ENCODE measurements around the gene OPCML.

Gene OPCML

DNA sequence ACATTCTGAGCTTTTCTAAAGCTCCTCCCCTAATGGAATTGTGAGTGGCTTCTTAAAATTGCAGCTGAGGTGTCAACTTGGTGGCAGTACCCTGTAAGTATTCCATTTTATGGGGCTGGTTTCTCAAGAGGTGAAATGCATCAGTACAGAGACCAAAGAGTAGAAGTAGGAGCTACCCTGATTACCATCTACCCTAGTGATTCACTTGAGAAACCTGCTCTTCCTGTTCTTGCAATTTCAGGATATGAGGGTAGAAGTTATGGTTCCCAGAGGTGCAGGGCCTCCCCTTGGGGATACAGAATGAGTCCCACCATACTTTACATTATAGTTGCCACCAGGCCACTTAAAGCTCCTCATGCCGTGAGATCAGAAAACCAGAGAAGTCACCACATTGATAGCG is 944.6 kb downstream of the OPCML start:
- Mint-ChIP-seq H3K27me3 (ENCODE audit: low read depth, poor library complexity) (peaks cover 8% of the 10 kb centered on the region), H3K4me1 (no peaks in the 10 kb centered on the region), H3K4me3 (no peak overlapping the region), H3K9me3 (no peaks in the 10 kb centered on the region), H3K27ac (no peak overlapping the region), H3K36me3 (ENCODE audit: low read depth) (no peaks in the 10 kb centered on the region)
- no peak for TF ChIP-seq CTCF (IDR thresholded peaks at IDR 0.05)
- no peak for DNase-seq

DNA sequence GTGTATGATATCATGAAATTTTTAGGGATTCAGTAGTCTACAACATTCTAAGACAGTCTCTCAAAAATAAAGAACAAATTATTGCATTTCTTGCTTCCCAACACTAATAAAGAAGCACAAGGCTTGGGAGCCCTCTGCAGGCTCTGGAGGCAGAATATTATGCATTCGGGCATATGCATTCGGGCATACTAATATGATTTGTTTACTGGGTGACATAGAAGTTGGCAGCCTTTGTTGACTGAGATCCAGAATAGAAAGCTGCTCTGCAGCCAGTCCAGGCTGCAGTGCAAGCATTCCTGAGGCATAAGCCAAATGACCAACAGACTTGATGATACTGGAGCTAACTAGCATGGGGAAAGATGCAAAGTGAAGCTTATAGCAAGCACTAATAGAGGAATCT is 945.5 kb downstream of the OPCML start:
- H3K27ac Mint-ChIP-seq: no peak overlapping the region
- H3K4me3 Mint-ChIP-seq: no peak overlapping the region
- no peaks in the 10 kb centered on the region for H3K4me1 Mint-ChIP-seq
- no peak for DNase-seq
- H3K27me3 Mint-ChIP-seq (ENCODE audit: low read depth, poor library complexity): peaks cover 6% of the 10 kb centered on the region
- no peaks in the 10 kb centered on the region for H3K36me3 Mint-ChIP-seq (ENCODE audit: low read depth)
- H3K9me3 Mint-ChIP-seq: no peaks in the 10 kb centered on the region
- TF ChIP-seq CTCF (IDR thresholded peaks at IDR 0.05): no peak

DNA sequence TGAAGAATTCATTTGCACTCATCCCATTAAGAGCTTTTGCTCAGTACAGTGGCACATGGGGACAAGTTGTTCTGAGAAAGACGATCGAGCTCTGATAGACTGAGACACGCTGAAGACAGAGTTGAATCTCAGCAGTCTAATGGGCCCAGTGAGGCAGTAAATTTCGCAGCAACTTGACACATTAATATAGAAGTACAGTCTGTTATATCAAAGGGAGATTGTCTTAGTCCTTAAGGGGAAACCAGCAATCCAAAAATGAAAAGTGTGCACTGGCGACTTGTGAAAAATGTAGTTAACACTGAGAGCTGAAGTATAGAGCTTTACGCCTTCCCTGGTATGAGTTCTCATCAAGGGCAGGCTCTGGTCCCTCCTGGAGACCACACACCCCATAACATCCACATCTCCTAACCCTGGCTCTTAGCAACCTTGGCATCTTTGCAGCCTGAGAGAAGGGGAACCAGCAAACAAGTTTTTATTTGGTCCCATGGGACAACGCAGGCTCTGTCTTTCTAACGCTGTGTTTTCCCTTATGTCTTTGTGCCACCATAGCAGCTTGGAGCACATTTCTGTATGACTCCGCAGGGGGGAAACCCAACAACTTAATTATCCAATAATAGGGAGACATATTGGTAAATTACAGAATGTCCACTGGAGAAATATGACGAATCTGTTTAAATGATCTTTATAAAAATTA is 952.5 kb downstream of the OPCML start:
- Mint-ChIP-seq H3K36me3 (ENCODE audit: low read depth) (peaks cover 8% of the 10 kb centered on the region), H3K9me3 (peaks cover 12% of the 10 kb centered on the region), H3K4me3 (no peak overlapping the region), H3K27ac (no peak overlapping the region), H3K4me1 (peaks cover 6% of the 10 kb centered on the region), H3K27me3 (ENCODE audit: low read depth, poor library complexity) (peaks cover 16% of the 10 kb centered on the region)
- TF ChIP-seq CTCF (IDR thresholded peaks at IDR 0.05): no peak
- DNase-seq: no peak

DNA sequence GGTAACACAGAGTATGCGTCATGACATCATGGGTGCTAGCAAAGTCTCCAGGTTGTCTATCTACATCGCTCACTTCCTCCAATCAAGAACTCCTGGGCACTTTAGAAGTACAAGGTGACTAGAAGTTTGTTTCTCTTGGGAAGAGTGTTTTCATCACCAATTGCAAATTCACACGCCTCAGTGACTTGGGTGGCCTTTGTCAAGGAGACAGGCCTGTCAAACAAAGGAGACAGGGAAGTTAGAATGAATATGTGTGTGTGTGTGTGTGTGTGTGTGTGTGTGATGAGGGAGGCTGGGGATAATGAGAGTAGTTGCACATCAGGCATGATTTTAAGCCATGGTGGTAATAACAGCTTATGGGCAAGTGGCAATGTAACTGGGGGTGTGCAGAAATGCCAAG is 953.2 kb downstream of the OPCML start:
- peaks cover 6% of the 10 kb centered on the region for H3K4me1 Mint-ChIP-seq
- H3K27ac Mint-ChIP-seq: no peak overlapping the region
- H3K27me3 Mint-ChIP-seq (ENCODE audit: low read depth, poor library complexity): peaks cover 16% of the 10 kb centered on the region
- no peak overlapping the region for H3K4me3 Mint-ChIP-seq
- peaks cover 8% of the 10 kb centered on the region for H3K36me3 Mint-ChIP-seq (ENCODE audit: low read depth)
- no peak for DNase-seq
- H3K9me3 Mint-ChIP-seq: peaks cover 12% of the 10 kb centered on the region
- TF ChIP-seq CTCF (IDR thresholded peaks at IDR 0.05): no peak

DNA sequence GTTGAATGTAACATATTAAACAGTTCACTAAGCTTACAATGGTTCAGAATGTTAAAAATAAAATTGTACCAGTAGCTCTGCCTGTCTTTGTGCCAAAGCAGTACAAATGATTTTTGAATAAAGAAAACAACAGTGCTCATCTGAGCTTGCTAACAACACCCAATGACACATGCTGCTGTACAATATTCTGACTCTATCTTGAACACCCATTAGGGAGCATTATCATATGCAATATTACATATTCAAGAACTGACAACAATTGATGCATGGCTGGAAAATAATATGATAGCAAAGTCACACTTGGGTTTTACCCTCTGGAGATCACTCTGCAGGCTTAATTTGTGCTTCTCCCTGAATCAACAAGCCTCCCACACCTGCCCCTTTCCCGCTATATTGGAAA is 953.7 kb downstream of the OPCML start:
- Mint-ChIP-seq H3K4me1 (peaks cover 6% of the 10 kb centered on the region), H3K9me3 (peaks cover 12% of the 10 kb centered on the region), H3K4me3 (no peak overlapping the region), H3K27ac (no peak overlapping the region), H3K36me3 (ENCODE audit: low read depth) (peaks cover 8% of the 10 kb centered on the region), H3K27me3 (ENCODE audit: low read depth, poor library complexity) (peaks cover 21% of the 10 kb centered on the region)
- TF ChIP-seq CTCF (IDR thresholded peaks at IDR 0.05): no peak
- DNase-seq: no peak

GRCh38 chr11:132576706-132577105 is 955.6 kb downstream of the OPCML start:
- H3K27me3 Mint-ChIP-seq (ENCODE audit: low read depth, poor library complexity): peaks cover 18% of the 10 kb centered on the region
- peaks cover 8% of the 10 kb centered on the region for H3K36me3 Mint-ChIP-seq (ENCODE audit: low read depth)
- DNase-seq: no peak
- H3K4me3 Mint-ChIP-seq: no peak overlapping the region
- H3K4me1 Mint-ChIP-seq: peaks cover 6% of the 10 kb centered on the region
- H3K9me3 Mint-ChIP-seq: peaks cover 25% of the 10 kb centered on the region
- no peak overlapping the region for H3K27ac Mint-ChIP-seq
- no peak for TF ChIP-seq CTCF (IDR thresholded peaks at IDR 0.05)

All from nephron progenitor cell (in vitro differentiated cells).